ENCODE results near the gene TCP11L1. TPM values are rescaled to one million over a fixed set of nuclear protein-coding genes. Genes with fewer than 3 reads are reported as not detected.
A peak's percentile ranks its signal among the peaks of the same experiment; 100 is the strongest.

The TCP11L1 gene
- total RNA-seq, 3 donors from 2014 or later (not counting 1 experiment from before 2014, with no cell fraction given) = 20.7 to 24.5 (median 22.7) TPM

DNA sequence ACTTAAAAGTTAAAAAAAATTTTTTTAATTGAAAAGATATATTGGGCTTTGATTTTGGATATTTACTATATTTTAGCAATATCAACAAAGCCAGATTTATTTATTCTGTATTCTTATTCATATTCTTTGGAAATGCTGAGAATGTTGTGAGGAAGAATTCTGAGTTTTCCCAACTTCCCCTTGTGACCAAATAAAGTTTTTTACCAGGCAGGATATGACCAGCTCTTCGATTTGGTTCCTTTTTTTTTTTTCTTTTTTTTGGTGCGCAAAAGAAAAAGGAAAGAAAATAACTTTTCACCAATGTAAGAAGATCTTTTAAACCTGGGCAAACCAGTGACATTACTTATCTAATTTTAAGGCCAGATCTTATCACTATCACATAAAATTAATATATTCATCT is 12.9 kb downstream of the TCP11L1 start:
- peaks cover 8% of the 10 kb centered on the region for H3K36me3 ChIP-seq (ENCODE audit: control insufficient read depth, insufficient read depth, low read length)
- intact Hi-C loops (cut with micrococcal nuclease) = no loop called here
- WGBS (ENCODE audit: insufficient coverage) = 25% methylated on average over 1 of the region's 2 CpGs
- H3K9me3 ChIP-seq (ENCODE audit: control insufficient read depth, insufficient read depth, low read length) = no peaks in the 10 kb centered on the region
- H3K4me3 Mint-ChIP-seq = no peak overlapping the region
- no peaks in the 10 kb centered on the region for H3K27me3 ChIP-seq (ENCODE audit: control insufficient read depth, insufficient read depth, low read length)
- H3K4me1 Mint-ChIP-seq = peaks cover 3 to 8% of the 10 kb centered on the region in 2 donors
- H3K27me3 Mint-ChIP-seq (ENCODE audit: low read depth in 2 of 2) = no peaks in the 10 kb centered on the region
- no peak overlapping the region for H3K27ac ChIP-seq (ENCODE audit: low read length)
- no peak overlapping the region for H3K27ac Mint-ChIP-seq
- H3K4me3 ChIP-seq (ENCODE audit: low read length) = no peak overlapping the region
- no peaks in the 10 kb centered on the region for H3K9me3 Mint-ChIP-seq
- DNase-seq (no peak), ATAC-seq (no peak)
- TF ChIP-seq, protein P1, sequence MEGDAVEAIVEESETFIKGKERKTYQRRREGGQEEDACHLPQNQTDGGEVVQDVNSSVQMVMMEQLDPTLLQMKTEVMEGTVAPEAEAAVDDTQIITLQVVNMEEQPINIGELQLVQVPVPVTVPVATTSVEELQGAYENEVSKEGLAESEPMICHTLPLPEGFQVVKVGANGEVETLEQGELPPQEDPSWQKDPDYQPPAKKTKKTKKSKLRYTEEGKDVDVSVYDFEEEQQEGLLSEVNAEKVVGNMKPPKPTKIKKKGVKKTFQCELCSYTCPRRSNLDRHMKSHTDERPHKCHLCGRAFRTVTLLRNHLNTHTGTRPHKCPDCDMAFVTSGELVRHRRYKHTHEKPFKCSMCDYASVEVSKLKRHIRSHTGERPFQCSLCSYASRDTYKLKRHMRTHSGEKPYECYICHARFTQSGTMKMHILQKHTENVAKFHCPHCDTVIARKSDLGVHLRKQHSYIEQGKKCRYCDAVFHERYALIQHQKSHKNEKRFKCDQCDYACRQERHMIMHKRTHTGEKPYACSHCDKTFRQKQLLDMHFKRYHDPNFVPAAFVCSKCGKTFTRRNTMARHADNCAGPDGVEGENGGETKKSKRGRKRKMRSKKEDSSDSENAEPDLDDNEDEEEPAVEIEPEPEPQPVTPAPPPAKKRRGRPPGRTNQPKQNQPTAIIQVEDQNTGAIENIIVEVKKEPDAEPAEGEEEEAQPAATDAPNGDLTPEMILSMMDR (IDR thresholded peaks at IDR 0.05) = no peak
- H3K4me1 ChIP-seq (ENCODE audit: control insufficient read depth, insufficient read depth, low read length) = no peaks in the 10 kb centered on the region
- no peaks in the 10 kb centered on the region for H3K36me3 Mint-ChIP-seq

- H3K27ac Mint-ChIP-seq = no peak overlapping the region
- TF ChIP-seq, protein P1 (IDR thresholded peaks at IDR 0.05) = no peak
- H3K4me1 ChIP-seq (ENCODE audit: control insufficient read depth, insufficient read depth, low read length) = no peaks in the 10 kb centered on the region
- H3K27ac ChIP-seq (ENCODE audit: low read length) = no peak overlapping the region
- intact Hi-C loops (cut with micrococcal nuclease) = no loop called here
- no peak for DNase-seq
- H3K4me3 Mint-ChIP-seq = no peak overlapping the region
- no peak overlapping the region for H3K4me3 ChIP-seq (ENCODE audit: low read length)
- peaks cover 0 to 8% of the 10 kb centered on the region in 2 donors for H3K4me1 Mint-ChIP-seq
- peaks cover 14% of the 10 kb centered on the region for H3K36me3 Mint-ChIP-seq
- H3K36me3 ChIP-seq (ENCODE audit: control insufficient read depth, insufficient read depth, low read length) = peaks cover 23% of the 10 kb centered on the region
- H3K27me3 Mint-ChIP-seq (ENCODE audit: low read depth in 2 of 2) = no peaks in the 10 kb centered on the region
- no peaks in the 10 kb centered on the region for H3K9me3 ChIP-seq (ENCODE audit: control insufficient read depth, insufficient read depth, low read length)
- H3K27me3 ChIP-seq (ENCODE audit: control insufficient read depth, insufficient read depth, low read length) = no peaks in the 10 kb centered on the region
- ATAC-seq = no peak
- no peaks in the 10 kb centered on the region for H3K9me3 Mint-ChIP-seq
Measured at GRCh38 chr11:33055375-33055774, 16.0 kb downstream of the TCP11L1 start.

DNA sequence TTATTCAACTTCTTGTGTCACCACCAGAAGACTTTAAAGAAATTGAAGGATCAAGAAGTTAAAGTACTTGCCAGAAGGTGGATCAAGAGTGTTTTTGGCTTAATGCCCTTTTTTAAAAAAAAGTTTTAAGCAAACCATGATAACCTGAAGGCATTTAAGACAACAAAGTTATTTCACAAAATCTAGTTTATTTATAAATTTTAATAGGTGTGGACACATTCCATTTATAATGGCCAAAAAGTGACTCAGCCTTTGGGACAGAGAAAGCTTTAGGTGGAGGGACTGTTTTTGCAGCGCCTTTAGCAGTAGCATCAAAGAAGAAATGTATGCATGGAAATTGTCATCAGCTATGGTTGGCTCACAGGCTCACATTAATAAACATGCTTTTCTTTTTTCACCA is 17.9 kb downstream of the TCP11L1 start:
- Mint-ChIP-seq H3K4me1 (peaks cover 0 to 8% of the 10 kb centered on the region in 2 donors), H3K36me3 (peaks cover 14% of the 10 kb centered on the region), H3K27ac (no peak overlapping the region), H3K27me3 (ENCODE audit: low read depth in 2 of 2) (no peaks in the 10 kb centered on the region), H3K4me3 (no peak overlapping the region), H3K9me3 (no peaks in the 10 kb centered on the region)
- Histone ChIP-seq H3K27ac (ENCODE audit: low read length) (no peak overlapping the region), H3K4me1 (ENCODE audit: control insufficient read depth, insufficient read depth, low read length) (no peaks in the 10 kb centered on the region), H3K36me3 (ENCODE audit: control insufficient read depth, insufficient read depth, low read length) (peaks cover 28% of the 10 kb centered on the region), H3K27me3 (ENCODE audit: control insufficient read depth, insufficient read depth, low read length) (no peaks in the 10 kb centered on the region), H3K9me3 (ENCODE audit: control insufficient read depth, insufficient read depth, low read length) (no peaks in the 10 kb centered on the region), H3K4me3 (ENCODE audit: low read length) (no peak overlapping the region)
- no peak for DNase-seq
- TF ChIP-seq, protein P1 (IDR thresholded peaks at IDR 0.05) = no peak
- intact Hi-C loops (cut with micrococcal nuclease) = no loop called here
- ATAC-seq = no peak
- 100% methylated on average over 1 of the region's 1 CpG for WGBS (ENCODE audit: insufficient coverage)

- TF ChIP-seq, protein P1 (IDR thresholded peaks at IDR 0.05) = no peak
- H3K36me3 Mint-ChIP-seq = peaks cover 14% of the 10 kb centered on the region
- peak overlapping the region in 1 of 2 donors; percentile 19 for H3K27ac Mint-ChIP-seq
- peaks cover 12 to 15% of the 10 kb centered on the region in 2 donors for H3K4me1 Mint-ChIP-seq
- Histone ChIP-seq H3K4me1 (ENCODE audit: control insufficient read depth, insufficient read depth, low read length) (peaks cover 10% of the 10 kb centered on the region), H3K27me3 (ENCODE audit: control insufficient read depth, insufficient read depth, low read length) (no peaks in the 10 kb centered on the region), H3K27ac (ENCODE audit: low read length) (no peak overlapping the region), H3K4me3 (ENCODE audit: low read length) (no peak overlapping the region), H3K36me3 (ENCODE audit: control insufficient read depth, insufficient read depth, low read length) (peaks cover 30% of the 10 kb centered on the region), H3K9me3 (ENCODE audit: control insufficient read depth, insufficient read depth, low read length) (no peaks in the 10 kb centered on the region)
- 91% methylated on average over 5 of the region's 5 CpGs for WGBS (ENCODE audit: insufficient coverage)
- intact Hi-C loops (cut with micrococcal nuclease) = no loop called here
- H3K9me3 Mint-ChIP-seq = no peaks in the 10 kb centered on the region
- ATAC-seq = no peak
- H3K27me3 Mint-ChIP-seq (ENCODE audit: low read depth in 2 of 2) = no peaks in the 10 kb centered on the region
- no peak overlapping the region for H3K4me3 Mint-ChIP-seq
- DNase-seq = no peak
Measured at GRCh38 chr11:33059331-33060007, 20.1 kb downstream of the TCP11L1 start.

All from natural killer cell (primary cell).